IMR-90 (cell line): ENCODE data around the gene RAB34. TPM values are rescaled to one million over a fixed set of nuclear protein-coding genes. Genes with fewer than 3 reads are reported as not detected.

Experiments
- ATAC-seq: fragments of 200-7000 bp; cut with Tn5 transposase; 2 replicates; pipeline ENCODE4 v1.9.1; 2020; ENCODE audit warnings: low read depth, mild to moderate bottlenecking, moderate library complexity
- BruUV-seq: library from RNA; stranded (reverse); fragments of 400-500 nt; replicated peaks from 2 replicates; lab custom pipeline; 2021; lab: Mats Ljungman, UMichigan
- CTCF ChIA-PET: fragments of 300-600 bp; formaldehyde crosslinking; extraction: SDS; loops from one replicate; lab custom pipeline; 2021; ENCODE audit warnings: antibody characterized with exemption; lab: Yijun Ruan, JAX
- POLR2A ChIA-PET: fragments of 300-600 bp; sonication (Branson Sonifier 250); formaldehyde crosslinking; loops from one replicate; lab custom pipeline; 2022; ENCODE audit warnings: antibody characterized with exemption; ENCODE audit not compliant: unreplicated experiment; lab: Charles Lee
- DNase-seq: peaks from one replicate; pipeline ENCODE4 v3.0.0; 2013
- H2AFZ ChIP-seq: replicated peaks from 2 replicates; pipeline ENCODE3; 2013; ENCODE audit warnings: low read length, mild to moderate bottlenecking; ENCODE audit not compliant: poor library complexity
- H2AK5ac ChIP-seq: 2 replicates; pipeline ENCODE4 v1.6.1; 2013; ENCODE audit warnings: low read depth, low read length, inconsistent platforms
- H2AK9ac ChIP-seq: replicated peaks from 2 replicates; pipeline ENCODE3; 2013; ENCODE audit warnings: mild to moderate bottlenecking, low read depth, low read length, moderate library complexity; ENCODE audit not compliant: poor library complexity
- H2BK120ac ChIP-seq: 2 replicates; pipeline ENCODE4 v1.6.1; 2013; ENCODE audit warnings: low read depth, low read length, inconsistent platforms
- H2BK15ac ChIP-seq: 3 replicates; pipeline ENCODE4 v1.6.1; 2013; ENCODE audit warnings: low read depth, low read length, inconsistent platforms
- H2BK20ac ChIP-seq: 2 replicates; pipeline ENCODE4 v1.6.1; 2013; ENCODE audit warnings: low read depth, mild to moderate bottlenecking, inconsistent platforms, low read length, moderate library complexity
- H2BK5ac ChIP-seq: 2 replicates; pipeline ENCODE4 v1.6.1; 2013; ENCODE audit warnings: mild to moderate bottlenecking, low read depth, low read length, inconsistent platforms; ENCODE audit not compliant: poor library complexity, severe bottlenecking
- H3K14ac ChIP-seq: replicated peaks from 2 replicates; pipeline ENCODE4 v1.6.1; 2013; ENCODE audit warnings: low read depth, low read length, inconsistent platforms
- H3K18ac ChIP-seq: 2 replicates; pipeline ENCODE4 v1.6.1; 2013; ENCODE audit warnings: low read depth, low read length, control low read depth
- H3K23ac ChIP-seq: 2 replicates; pipeline ENCODE4 v1.6.1; 2013; ENCODE audit warnings: low read depth, low read length, inconsistent platforms
- H3K27ac ChIP-seq: 2 replicates; pipeline ENCODE4 v1.5.1; 2013; ENCODE audit warnings: mild to moderate bottlenecking, control low read depth, low read length; ENCODE audit not compliant: insufficient read depth
- H3K27me3 ChIP-seq: 2 replicates; pipeline ENCODE4 v1.6.1; 2013; ENCODE audit warnings: low read length; ENCODE audit not compliant: control insufficient read depth, insufficient read depth
- H3K36me3 ChIP-seq: 2 replicates; pipeline ENCODE4 v1.6.1; 2013; ENCODE audit warnings: low read length, mixed read lengths; ENCODE audit not compliant: control insufficient read depth, insufficient read depth
- H3K4ac ChIP-seq: 2 replicates; pipeline ENCODE4 v1.6.1; 2013; ENCODE audit warnings: low read depth, low read length, inconsistent platforms
- H3K4me1 ChIP-seq: 2 replicates; pipeline ENCODE4 v1.6.1; 2013; ENCODE audit warnings: low read length, mixed read lengths; ENCODE audit not compliant: control insufficient read depth, insufficient read depth
- H3K4me2 ChIP-seq: 2 replicates; pipeline ENCODE4 v1.6.1; 2013; ENCODE audit warnings: low read depth, mild to moderate bottlenecking, control low read depth, low read length, moderate library complexity
- H3K4me3 ChIP-seq: 2 replicates; pipeline ENCODE4 v1.5.1; 2013; ENCODE audit warnings: low read depth, mild to moderate bottlenecking, control low read depth, low read length, moderate library complexity; ENCODE audit not compliant: insufficient read depth
- H3K56ac ChIP-seq: 2 replicates; pipeline ENCODE4 v1.6.1; 2013; ENCODE audit warnings: low read length, inconsistent platforms; ENCODE audit not compliant: insufficient read depth; ENCODE audit errors: extremely low read depth
- H3K79me1 ChIP-seq, 2 experiments: 2 replicates each; pipeline ENCODE4 v1.6.1; 2013; ENCODE audit warnings: low read length in 2 of 2, inconsistent platforms in 1 of 2, low read depth in 1 of 2
- H3K9ac ChIP-seq: 2 replicates; pipeline ENCODE4 v1.6.1; 2013; ENCODE audit warnings: low read depth, low read length, control low read depth
- H3K9me1 ChIP-seq: 2 replicates; pipeline ENCODE4 v1.6.1; 2013; ENCODE audit warnings: low read length, inconsistent platforms; ENCODE audit not compliant: insufficient read depth
- H3K9me3 ChIP-seq: 2 replicates; pipeline ENCODE4 v1.6.1; 2013; ENCODE audit warnings: low read length; ENCODE audit not compliant: control insufficient read depth, insufficient read depth
- H4K20me1 ChIP-seq: 2 replicates; pipeline ENCODE4 v1.6.1; 2013; ENCODE audit warnings: low read length, inconsistent platforms; ENCODE audit not compliant: insufficient read depth
- H4K5ac ChIP-seq: 2 replicates; pipeline ENCODE4 v1.6.1; 2013; ENCODE audit warnings: mild to moderate bottlenecking, low read depth, low read length, control low read depth
- H4K8ac ChIP-seq, 2 experiments: 2 replicates each; pipeline ENCODE4 v1.6.1; 2013; ENCODE audit warnings: low read depth in 2 of 2, low read length in 2 of 2, control low read depth in 1 of 2, inconsistent platforms in 1 of 2
- H4K91ac ChIP-seq: 2 replicates; pipeline ENCODE4 v1.6.1; 2013; ENCODE audit warnings: low read depth, low read length, inconsistent platforms; ENCODE audit not compliant: insufficient read depth
- BHLHE40 ChIP-seq: fragments of 150-350 bp; IDR thresholded peaks from 2 replicates; pipeline ENCODE4 v1.6.1; 2016; ENCODE audit warnings: mild to moderate bottlenecking, low read depth, low read length
- CHD1 ChIP-seq: IDR thresholded peaks from 2 replicates; pipeline ENCODE4 v1.6.1; 2012; ENCODE audit warnings: low read depth, low read length, improper control_type of control experiment
- MAZ ChIP-seq: IDR thresholded peaks from 2 replicates; pipeline ENCODE4 v1.6.1; 2012; ENCODE audit warnings: low read depth, mild to moderate bottlenecking, low read length, improper control_type of control experiment, moderate library complexity, borderline replicate concordance
- MXI1 ChIP-seq: IDR thresholded peaks from 2 replicates; pipeline ENCODE4 v1.6.1; 2012; ENCODE audit warnings: low read depth, mild to moderate bottlenecking, low read length, moderate library complexity, borderline replicate concordance
- RCOR1 ChIP-seq: IDR thresholded peaks from 2 replicates; pipeline ENCODE4 v1.6.1; 2012; ENCODE audit warnings: mild to moderate bottlenecking, low read length, improper control_type of control experiment; ENCODE audit not compliant: insufficient replicate concordance
- RFX5 ChIP-seq: IDR thresholded peaks from 2 replicates; pipeline ENCODE4 v1.8.0; 2012; ENCODE audit warnings: low read depth, mild to moderate bottlenecking, low read length, moderate library complexity
- WGBS, 2 experiments: methylation state at CpG; one replicate each; pipeline versions ENCODE4 v1.1.5 to v1.1.7; 2013; ENCODE audit warnings: missing lambda C conversion rate in 2 of 2; ENCODE audit not compliant: insufficient read length in 1 of 2; ENCODE audit errors: extremely low coverage in 2 of 2; 5-methylcytosine and 5-hydroxymethylcytosine counted together
- dilution Hi-C: fragments of 300-500 bp; cut with HindIII; formaldehyde crosslinking; loops from one replicate; pipeline ENCODE4 v1.14.3; 2018; ENCODE audit warnings: low sequenced_read_pairs; ENCODE audit not compliant: unreplicated experiment
- in situ Hi-C: fragments of 300-500 bp; cut with MboI; formaldehyde crosslinking; loops from 3 replicates; pipeline ENCODE4 v1.14.3; 2019; ENCODE audit warnings: low sequenced_read_pairs, inconsistent platforms, mixed read lengths
- intact Hi-C: fragments of 100-400 bp; cut with micrococcal nuclease; formaldehyde crosslinking; loops from 2 replicates; pipeline ENCODE4 v1.10.0; 2022
- polyA plus RNA-seq, 3 experiments: library from polyadenylated mRNA; depleted of rRNA; stranded (reverse); fragments of >200 nt; gene quantifications; 2 replicates each; pipeline ENCODE4 v1.2.3, GENCODE V29; 2012; ENCODE audit warnings: low replicate concordance in 1 of 3
- total RNA-seq: library from RNA; depleted of rRNA; stranded (reverse); fragments of >200 nt; gene quantifications from 2 replicates; pipeline ENCODE4 v1.2.3, GENCODE V29; 2012
- TF ChIP-seq, protein P1 (sequence below): conservative IDR thresholded peaks from 2 replicates; pipeline ENCODE4 v1.5.1; 2012; ENCODE audit warnings: mild to moderate bottlenecking, low read depth, low read length, improper control_type of control experiment
- TF ChIP-seq, protein P2 (sequence below): fragments of 150-350 bp; IDR thresholded peaks from 2 replicates; pipeline ENCODE4 v1.6.1; 2017; ENCODE audit warnings: mild to moderate bottlenecking, antibody characterized with exemption, low read length, low read depth

RAB34 gene
- total and polyA plus RNA-seq, 2 of the 4 experiments (the other 2 are of a cell fraction): 351 to 387 TPM

GRCh38 chr17:28716740-28717577, 709 bp downstream of the RAB34 start:
- no TSS peak for BruUV-seq
- Histone ChIP-seq H3K9me1 (peaks cover 23% of the 10 kb centered on the region; the same call in 1 of the 2 replicates), H3K4me3 (peak overlapping the region; percentile 80), H3K4me1 (peaks cover 16% of the 10 kb centered on the region), H3K23ac (peak overlapping the region; percentile 42), H4K20me1 (peaks cover 37% of the 10 kb centered on the region), H3K9ac (peak overlapping the region; percentile 96), H2BK5ac (peak overlapping the region; percentile 99), H4K8ac (peak overlapping the region; percentile 65 to 94), H2BK120ac (peak overlapping the region; percentile 58), H3K14ac (peak overlapping the region; percentile 85), H2AK9ac (peak overlapping the region; percentile 99), H2BK15ac (no peak overlapping the region), H2BK20ac (no peak overlapping the region), H3K18ac (peak overlapping the region; percentile 67), H3K4me2 (peak overlapping the region; percentile 97), H2AK5ac (peak overlapping the region; percentile 35), H3K36me3 (peaks cover 41% of the 10 kb centered on the region), H2AFZ (peak overlapping the region; percentile 83), H4K91ac (peak overlapping the region; percentile 64), H3K4ac (peak overlapping the region; percentile 95), H4K5ac (peak overlapping the region; percentile 49), H3K79me1 (peaks cover 3 to 60% of the 10 kb centered on the region in 2 experiments; a peak in 2 of 4 replicates), H3K9me3 (no peaks in the 10 kb centered on the region), H3K56ac (peak overlapping the region; percentile 73), H3K27me3 (no peaks in the 10 kb centered on the region), H3K27ac (peak overlapping the region; percentile 98)
- intact Hi-C loops (no loop called here), in situ Hi-C loops (no loop called here), dilution Hi-C loops (no loop called here)
- ChIA-PET CTCF (no interaction called here), POLR2A (interaction anchor here (0.5 kb wide), 1 partner anchor 199 kb away, joined by 3 read pairs; no protein-coding TSS in a partner anchor)
- DNase-seq (peak; percentile 19), ATAC-seq (peak; percentile 0)
- WGBS, 2 experiments: 0% methylated on average over 40 of the region's 63 CpGs; no CpG with 5 or more reads in 1 of the 2 experiments
- TF ChIP-seq BHLHE40 (no peak), MAZ (no peak), RCOR1 (no peak), RFX5 (no peak), CHD1 (no peak), MXI1 (no peak)
- TF ChIP-seq, protein P1, sequence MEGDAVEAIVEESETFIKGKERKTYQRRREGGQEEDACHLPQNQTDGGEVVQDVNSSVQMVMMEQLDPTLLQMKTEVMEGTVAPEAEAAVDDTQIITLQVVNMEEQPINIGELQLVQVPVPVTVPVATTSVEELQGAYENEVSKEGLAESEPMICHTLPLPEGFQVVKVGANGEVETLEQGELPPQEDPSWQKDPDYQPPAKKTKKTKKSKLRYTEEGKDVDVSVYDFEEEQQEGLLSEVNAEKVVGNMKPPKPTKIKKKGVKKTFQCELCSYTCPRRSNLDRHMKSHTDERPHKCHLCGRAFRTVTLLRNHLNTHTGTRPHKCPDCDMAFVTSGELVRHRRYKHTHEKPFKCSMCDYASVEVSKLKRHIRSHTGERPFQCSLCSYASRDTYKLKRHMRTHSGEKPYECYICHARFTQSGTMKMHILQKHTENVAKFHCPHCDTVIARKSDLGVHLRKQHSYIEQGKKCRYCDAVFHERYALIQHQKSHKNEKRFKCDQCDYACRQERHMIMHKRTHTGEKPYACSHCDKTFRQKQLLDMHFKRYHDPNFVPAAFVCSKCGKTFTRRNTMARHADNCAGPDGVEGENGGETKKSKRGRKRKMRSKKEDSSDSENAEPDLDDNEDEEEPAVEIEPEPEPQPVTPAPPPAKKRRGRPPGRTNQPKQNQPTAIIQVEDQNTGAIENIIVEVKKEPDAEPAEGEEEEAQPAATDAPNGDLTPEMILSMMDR: no peak
- TF ChIP-seq, protein P2, sequence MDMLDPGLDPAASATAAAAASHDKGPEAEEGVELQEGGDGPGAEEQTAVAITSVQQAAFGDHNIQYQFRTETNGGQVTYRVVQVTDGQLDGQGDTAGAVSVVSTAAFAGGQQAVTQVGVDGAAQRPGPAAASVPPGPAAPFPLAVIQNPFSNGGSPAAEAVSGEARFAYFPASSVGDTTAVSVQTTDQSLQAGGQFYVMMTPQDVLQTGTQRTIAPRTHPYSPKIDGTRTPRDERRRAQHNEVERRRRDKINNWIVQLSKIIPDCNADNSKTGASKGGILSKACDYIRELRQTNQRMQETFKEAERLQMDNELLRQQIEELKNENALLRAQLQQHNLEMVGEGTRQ: no peak
